ENCODE measurements around the gene CDH4. TPM values are rescaled to one million over a fixed set of nuclear protein-coding genes. Genes with fewer than 3 reads are reported as not detected.
"Not testable (repeated sequence)": the region's sequence is repeated elsewhere in the genome, so short reads cannot be mapped to it uniquely, and the experiment has no call there.

CDH4 gene
- total RNA-seq, 1 experiment from 2014 or later = 25.0 TPM

DNA sequence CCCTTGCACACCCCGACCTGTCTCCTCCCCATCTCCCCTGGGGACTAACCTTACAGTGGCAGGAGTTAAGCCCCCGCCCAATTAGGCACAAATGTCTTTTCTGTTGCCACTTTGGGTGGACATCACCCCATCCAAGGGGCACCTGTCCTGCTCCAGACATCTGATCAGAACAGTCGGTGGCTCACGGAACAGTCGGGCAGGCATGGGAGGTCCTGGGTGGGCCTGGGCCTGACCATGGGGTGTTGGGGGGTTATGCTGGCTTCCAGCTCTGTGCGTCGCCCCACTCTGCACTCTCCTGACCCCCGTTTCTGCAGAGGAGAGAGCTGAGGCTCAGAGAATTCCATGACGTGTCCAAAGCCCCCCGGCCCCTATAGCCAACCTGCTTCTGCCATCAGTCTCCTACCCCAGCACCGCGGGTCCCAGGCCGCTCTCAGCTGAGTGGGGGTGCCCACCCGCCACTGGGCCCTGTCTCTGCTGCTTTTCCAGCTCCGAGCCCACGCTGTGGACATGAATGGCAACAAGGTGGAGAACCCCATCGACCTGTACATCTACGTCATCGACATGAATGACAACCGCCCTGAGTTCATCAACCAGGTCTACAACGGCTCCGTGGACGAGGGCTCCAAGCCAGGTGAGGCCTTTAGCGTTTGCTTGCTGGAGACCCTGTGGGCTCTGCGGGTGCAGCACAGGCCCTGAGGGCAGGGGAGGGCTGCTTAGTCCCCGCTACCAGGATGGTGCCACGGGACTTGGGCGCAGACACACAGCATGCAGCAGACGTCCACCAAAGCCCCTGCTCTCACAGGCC, 600.4 kb downstream of the CDH4 start:
- H3K4me3 Mint-ChIP-seq (ENCODE audit: unreplicated experiment) = no peak overlapping the region
- no peaks in the 10 kb centered on the region for H3K4me1 Mint-ChIP-seq (ENCODE audit: insufficient read depth, unreplicated experiment)
- DNase-seq (ENCODE audit: unreplicated experiment) = no peak
- no peak overlapping the region for H3K27ac Mint-ChIP-seq (ENCODE audit: low read depth, unreplicated experiment)
- TF ChIP-seq, protein P1, sequence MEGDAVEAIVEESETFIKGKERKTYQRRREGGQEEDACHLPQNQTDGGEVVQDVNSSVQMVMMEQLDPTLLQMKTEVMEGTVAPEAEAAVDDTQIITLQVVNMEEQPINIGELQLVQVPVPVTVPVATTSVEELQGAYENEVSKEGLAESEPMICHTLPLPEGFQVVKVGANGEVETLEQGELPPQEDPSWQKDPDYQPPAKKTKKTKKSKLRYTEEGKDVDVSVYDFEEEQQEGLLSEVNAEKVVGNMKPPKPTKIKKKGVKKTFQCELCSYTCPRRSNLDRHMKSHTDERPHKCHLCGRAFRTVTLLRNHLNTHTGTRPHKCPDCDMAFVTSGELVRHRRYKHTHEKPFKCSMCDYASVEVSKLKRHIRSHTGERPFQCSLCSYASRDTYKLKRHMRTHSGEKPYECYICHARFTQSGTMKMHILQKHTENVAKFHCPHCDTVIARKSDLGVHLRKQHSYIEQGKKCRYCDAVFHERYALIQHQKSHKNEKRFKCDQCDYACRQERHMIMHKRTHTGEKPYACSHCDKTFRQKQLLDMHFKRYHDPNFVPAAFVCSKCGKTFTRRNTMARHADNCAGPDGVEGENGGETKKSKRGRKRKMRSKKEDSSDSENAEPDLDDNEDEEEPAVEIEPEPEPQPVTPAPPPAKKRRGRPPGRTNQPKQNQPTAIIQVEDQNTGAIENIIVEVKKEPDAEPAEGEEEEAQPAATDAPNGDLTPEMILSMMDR (IDR thresholded peaks at IDR 0.05; ENCODE audit: unreplicated experiment) = no peak
- POLR2A ChIA-PET = no interaction called here
- no peaks in the 10 kb centered on the region for H3K9me3 Mint-ChIP-seq (ENCODE audit: unreplicated experiment)
- no TSS peak for BruUV-seq (replicated peaks)
- intact Hi-C loops (cut with micrococcal nuclease) = no loop called here
- no peaks in the 10 kb centered on the region for H3K36me3 Mint-ChIP-seq (ENCODE audit: insufficient read depth, unreplicated experiment)
- CTCF ChIA-PET = interaction anchor here (0.6 to 1.4 kb wide), 3 partner anchors 10 to 222 kb away, joined by 3 read pairs; no protein-coding TSS in a partner anchor
- no peaks in the 10 kb centered on the region for H3K27me3 Mint-ChIP-seq (ENCODE audit: insufficient read depth, unreplicated experiment)

DNA sequence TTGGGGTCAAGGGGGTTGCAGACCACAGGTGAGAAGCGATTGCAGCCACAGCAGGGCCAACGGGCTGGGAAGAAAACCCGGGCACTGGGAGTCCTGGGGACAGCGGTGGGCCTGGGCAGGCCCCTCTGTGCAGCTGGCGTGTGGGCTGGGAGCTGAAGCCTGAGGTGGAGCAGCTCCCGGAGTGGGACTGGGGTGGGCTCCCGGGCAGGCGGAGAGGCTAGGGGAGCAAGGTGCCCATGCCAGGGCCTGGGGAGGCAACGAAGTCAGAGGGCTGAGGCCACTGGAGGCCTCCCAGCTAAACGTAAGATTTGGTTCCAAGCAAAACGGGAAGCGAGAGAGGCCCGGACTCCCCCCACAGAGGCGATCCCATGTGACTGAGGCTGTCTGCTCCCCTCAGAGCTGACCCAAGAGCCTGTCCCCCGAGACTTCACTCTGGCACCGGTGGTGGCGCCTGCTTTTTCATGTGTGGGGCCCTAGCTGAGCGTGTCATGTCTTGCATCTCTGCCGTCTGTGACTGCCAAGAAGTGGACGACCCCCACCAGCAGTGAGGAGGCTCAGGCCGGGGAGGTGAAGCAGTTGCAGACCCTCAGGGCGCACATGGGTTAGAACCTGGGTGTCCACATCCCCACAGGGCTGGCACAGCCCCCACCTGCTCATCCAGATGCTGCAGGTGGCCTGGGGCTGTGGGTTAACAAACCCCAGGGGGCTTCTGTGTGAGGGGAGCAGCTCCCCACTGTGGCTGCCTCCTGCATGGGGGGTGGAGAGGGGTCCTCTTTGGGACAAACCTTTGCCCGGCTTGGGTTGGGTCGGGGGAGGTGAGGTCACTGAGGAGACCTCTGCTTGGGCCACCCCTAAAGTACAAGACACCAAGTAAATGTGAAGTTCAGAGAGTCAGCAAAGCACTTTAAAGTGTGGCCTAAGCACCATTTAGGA, 601.3 kb downstream of the CDH4 start:
- Mint-ChIP-seq H3K4me3 (ENCODE audit: unreplicated experiment) (no peak overlapping the region), H3K9me3 (ENCODE audit: unreplicated experiment) (no peaks in the 10 kb centered on the region), H3K4me1 (ENCODE audit: insufficient read depth, unreplicated experiment) (no peaks in the 10 kb centered on the region), H3K36me3 (ENCODE audit: insufficient read depth, unreplicated experiment) (no peaks in the 10 kb centered on the region), H3K27ac (ENCODE audit: low read depth, unreplicated experiment) (no peak overlapping the region), H3K27me3 (ENCODE audit: insufficient read depth, unreplicated experiment) (no peaks in the 10 kb centered on the region)
- no peak for DNase-seq (ENCODE audit: unreplicated experiment)
- no TSS peak for BruUV-seq (replicated peaks)
- intact Hi-C loops (cut with micrococcal nuclease) = no loop called here
- ChIA-PET POLR2A (no interaction called here), CTCF (interaction anchor here (0.5 kb wide), 1 partner anchor 503 kb away, joined by 3 read pairs; no protein-coding TSS in a partner anchor)
- TF ChIP-seq, protein P1 (IDR thresholded peaks at IDR 0.05; ENCODE audit: unreplicated experiment) = no peak

DNA sequence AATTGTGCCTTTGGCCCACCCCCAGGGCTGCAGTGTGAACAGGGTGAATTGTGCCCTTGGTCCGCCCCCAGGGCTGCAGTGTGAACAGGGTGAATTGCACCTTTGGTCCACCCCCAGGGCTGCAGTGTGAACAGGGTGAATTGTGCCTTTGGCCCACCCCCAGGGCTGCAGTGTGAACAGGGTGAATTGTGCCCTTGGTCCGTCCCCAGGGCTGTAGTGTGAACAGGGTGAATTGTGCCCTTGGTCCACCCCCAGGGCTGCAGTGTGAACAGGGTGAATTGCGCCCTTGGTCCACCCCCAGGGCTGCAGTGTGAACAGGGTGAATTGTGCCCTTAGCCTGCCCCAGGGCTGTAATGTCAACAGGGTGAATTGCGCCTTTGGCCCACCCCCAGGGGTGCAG, 602.5 kb downstream of the CDH4 start:
- H3K9me3 Mint-ChIP-seq (ENCODE audit: unreplicated experiment); H3K27ac Mint-ChIP-seq (ENCODE audit: low read depth, unreplicated experiment); intact Hi-C loops (cut with micrococcal nuclease); H3K27me3 Mint-ChIP-seq (ENCODE audit: insufficient read depth, unreplicated experiment); POLR2A ChIA-PET; H3K36me3 Mint-ChIP-seq (ENCODE audit: insufficient read depth, unreplicated experiment); DNase-seq (ENCODE audit: unreplicated experiment); H3K4me1 Mint-ChIP-seq (ENCODE audit: insufficient read depth, unreplicated experiment); H3K4me3 Mint-ChIP-seq (ENCODE audit: unreplicated experiment); BruUV-seq (replicated peaks): not testable (repeated sequence)
- CTCF ChIA-PET = interaction anchor here (0.5 kb wide), 1 partner anchor 199 kb away, joined by 4 read pairs; no protein-coding TSS in a partner anchor

GRCh38 chr20:61855286-61855685, 603.2 kb downstream of the CDH4 start:
- intact Hi-C loops (cut with micrococcal nuclease) = no loop called here
- CTCF ChIA-PET = interaction anchor here (0.5 kb wide), 1 partner anchor 200 kb away, joined by 4 read pairs; no protein-coding TSS in a partner anchor

More at GRCh38 chr20:61855286-61855685, 603.2 kb downstream of the CDH4 start:
- Mint-ChIP-seq H3K4me1 (ENCODE audit: insufficient read depth, unreplicated experiment) (no peaks in the 10 kb centered on the region), H3K9me3 (ENCODE audit: unreplicated experiment) (no peaks in the 10 kb centered on the region), H3K36me3 (ENCODE audit: insufficient read depth, unreplicated experiment) (no peaks in the 10 kb centered on the region), H3K4me3 (ENCODE audit: unreplicated experiment) (no peak overlapping the region), H3K27ac (ENCODE audit: low read depth, unreplicated experiment) (no peak overlapping the region), H3K27me3 (ENCODE audit: insufficient read depth, unreplicated experiment) (no peaks in the 10 kb centered on the region)
- DNase-seq (ENCODE audit: unreplicated experiment) = no peak
- TF ChIP-seq, protein P1 (IDR thresholded peaks at IDR 0.05; ENCODE audit: unreplicated experiment) = no peak
- BruUV-seq (replicated peaks) = no TSS peak
- POLR2A ChIA-PET = no interaction called here

Measured in MCF 10A (cell line).